K562 (cell line): Measurements from ENCODE around the gene ZBTB8A. TPM values are rescaled to one million over a fixed set of nuclear protein-coding genes. Genes with fewer than 3 reads are reported as not detected.

Source experiments
- ASH1L ChIP-seq: fragments of 450-650 bp; IDR thresholded peaks from 2 replicates; pipeline ENCODE4 v1.6.1; 2018; ENCODE audit warnings: borderline replicate concordance, mild to moderate bottlenecking, low read depth; ENCODE audit not compliant: partially characterized antibody
- GABPB2 ChIP-seq: fragments of 250-450 bp; sonication (Bioruptor Pico); conservative IDR thresholded peaks from 2 replicates; pipeline ENCODE4 v1.5.1; 2021; ENCODE audit warnings: mild to moderate bottlenecking
- GTF2A2 ChIP-seq: IDR thresholded peaks from 2 replicates; pipeline ENCODE4 v1.6.1; 2016; ENCODE audit warnings: mild to moderate bottlenecking, missing genetic modification characterization, missing compliant biosample characterization
- JUND ChIP-seq, 2 experiments: IDR thresholded peaks; 2 replicates in 1 of 2; 3 replicates in 1 of 2; pipeline ENCODE4 v1.6.1; 2011; ENCODE audit warnings: borderline replicate concordance in 2 of 2, low read depth in 2 of 2, low read length in 2 of 2, improper control_type of control experiment in 1 of 2, missing biosample characterization in 1 of 2, missing genetic modification characterization in 1 of 2, missing genetic modification reagents in 1 of 2
- MAZ ChIP-seq, 2 experiments: fragments of 450-650 bp in 1 of 2; sonication (generic) in 1 of 2; formaldehyde crosslinking; IDR thresholded peaks in 1 of 2; conservative IDR thresholded peaks in 1 of 2; 2 replicates each; pipeline versions ENCODE4 v1.4.0 to v1.5.0; 2020; ENCODE audit warnings: mild to moderate bottlenecking in 1 of 2, missing genetic modification reagents in 1 of 2
- PHF8 ChIP-seq: fragments of 200-600 bp; sonication (generic); IDR thresholded peaks from 2 replicates; pipeline ENCODE4 v1.6.1; 2012; ENCODE audit warnings: mixed run types, mild to moderate bottlenecking, inconsistent platforms, low read length, moderate library complexity, borderline replicate concordance
- SMAD1 ChIP-seq: fragments of 150-350 bp; IDR thresholded peaks from 2 replicates; pipeline ENCODE4 v1.6.1; 2014; ENCODE audit warnings: low read length, low read depth; ENCODE audit not compliant: partially characterized antibody
- SMARCC2 ChIP-seq: fragments of 450-650 bp; IDR thresholded peaks from 2 replicates; pipeline ENCODE4 v1.6.1; 2017; ENCODE audit warnings: antibody characterized with exemption, moderate library complexity, mild to moderate bottlenecking, low read depth
- SMARCE1 ChIP-seq: fragments of 450-650 bp; IDR thresholded peaks from 2 replicates; pipeline ENCODE4 v1.7.1; 2016; ENCODE audit warnings: mild to moderate bottlenecking
- TAF9B ChIP-seq: fragments of 450-650 bp; IDR thresholded peaks from 2 replicates; pipeline ENCODE4 v1.6.1; 2018; ENCODE audit warnings: mild to moderate bottlenecking; ENCODE audit not compliant: partially characterized antibody
- ZKSCAN8 ChIP-seq: fragments of 200-800 bp; sonication (Bioruptor generic); IDR thresholded peaks from 2 replicates; pipeline ENCODE4 v1.6.1; 2016; ENCODE audit warnings: missing genetic modification characterization, missing compliant biosample characterization
- ZNF695 ChIP-seq: fragments of 450-650 bp; formaldehyde crosslinking; IDR thresholded peaks from 2 replicates; pipeline ENCODE4 v1.4.0; 2020; ENCODE audit warnings: mild to moderate bottlenecking, moderate library complexity
- polyA plus RNA-seq, 8 experiments: library from polyadenylated mRNA; depleted of rRNA in 4 of 8; stranded (reverse) in 5 of 8; unstranded in 3 of 8; fragments of >200 nt; fragmentation: Nextera tagmentation in 2 of 8; fragmentation: Illumina TruSeq in 1 of 8; extraction: Ambion mirVana in 2 of 8; extraction: Trizol in 1 of 8; gene quantifications; 2 replicates each; pipeline versions ENCODE4 v1.2.1 to v1.2.3, GENCODE V29; 2011 to 2014; ENCODE audit warnings: inconsistent platforms in 1 of 8, missing spikeins in 1 of 8
- total RNA-seq, 7 experiments: library from RNA; depleted of rRNA in 6 of 7; stranded (reverse); fragments of >200 nt in 6 of 7; fragmentation: Illumina TruSeq in 2 of 7; extraction: Trizol in 2 of 7; gene quantifications; 2 replicates each; pipeline versions ENCODE4 v1.2.1 to v1.2.3, GENCODE V29; 2011 to 2021; ENCODE audit warnings: low replicate concordance in 1 of 7
- TF ChIP-seq, protein P1 (sequence below): fragments of 200-600 bp; sonication (generic); IDR thresholded peaks from one replicate; pipeline ENCODE4 v1.6.1; 2012; ENCODE audit warnings: mild to moderate bottlenecking, low read depth, low read length, inconsistent platforms
- TF ChIP-seq, protein P2 (sequence below): fragments of 450-650 bp; formaldehyde crosslinking; IDR thresholded peaks from 2 replicates; pipeline ENCODE4 v1.4.0; 2020; ENCODE audit warnings: mild to moderate bottlenecking, moderate library complexity

The ZBTB8A gene
- total and polyA plus RNA-seq, 9 of the 15 experiments (the other 6 are each of a cell fraction or from before 2014, with no cell fraction given), result 0.01 to 0.64 (median 0.09) TPM

DNA sequence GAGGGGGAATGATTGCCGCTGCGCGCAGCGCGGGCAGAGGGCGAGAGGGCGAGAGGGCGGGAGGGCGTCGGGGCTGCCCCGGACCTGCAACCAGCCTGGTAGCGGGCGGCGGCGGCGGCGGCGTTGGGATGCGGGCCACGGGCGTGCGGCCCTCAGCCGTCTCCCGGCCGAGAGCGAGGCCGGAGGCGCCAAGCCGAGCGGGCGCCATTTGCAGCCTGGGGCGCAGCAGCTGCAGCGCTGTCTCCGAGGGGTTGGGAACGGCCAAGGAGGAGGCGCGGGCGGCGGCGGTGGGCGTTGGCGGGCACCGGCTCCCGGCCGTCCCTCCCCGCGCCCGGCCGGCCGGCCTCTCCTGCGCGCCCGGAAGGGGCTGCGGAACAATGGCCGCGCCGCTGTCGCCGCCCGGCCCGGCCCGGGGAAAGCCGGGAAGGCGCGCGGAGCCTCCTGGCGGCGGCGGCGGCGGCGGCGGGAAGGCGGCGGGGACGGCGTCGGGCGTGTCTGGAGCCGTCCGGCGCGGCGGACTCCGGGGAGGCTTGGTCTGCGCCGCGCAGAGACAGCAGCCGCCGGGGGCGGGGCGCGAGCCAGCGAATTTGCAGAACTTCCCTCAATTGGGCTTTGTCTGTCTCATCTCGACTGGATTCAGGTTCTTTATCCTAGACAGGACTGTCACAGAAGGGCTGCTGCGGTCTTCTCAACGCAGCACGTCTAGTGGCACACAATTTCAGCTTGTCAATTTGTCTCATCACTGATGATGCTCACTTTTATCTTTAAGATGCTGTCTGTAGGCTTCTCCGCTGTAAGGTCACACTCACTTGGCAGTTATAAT lies 38.6 kb upstream of the ZBTB8A start (continued):
- TF ChIP-seq, protein P1, sequence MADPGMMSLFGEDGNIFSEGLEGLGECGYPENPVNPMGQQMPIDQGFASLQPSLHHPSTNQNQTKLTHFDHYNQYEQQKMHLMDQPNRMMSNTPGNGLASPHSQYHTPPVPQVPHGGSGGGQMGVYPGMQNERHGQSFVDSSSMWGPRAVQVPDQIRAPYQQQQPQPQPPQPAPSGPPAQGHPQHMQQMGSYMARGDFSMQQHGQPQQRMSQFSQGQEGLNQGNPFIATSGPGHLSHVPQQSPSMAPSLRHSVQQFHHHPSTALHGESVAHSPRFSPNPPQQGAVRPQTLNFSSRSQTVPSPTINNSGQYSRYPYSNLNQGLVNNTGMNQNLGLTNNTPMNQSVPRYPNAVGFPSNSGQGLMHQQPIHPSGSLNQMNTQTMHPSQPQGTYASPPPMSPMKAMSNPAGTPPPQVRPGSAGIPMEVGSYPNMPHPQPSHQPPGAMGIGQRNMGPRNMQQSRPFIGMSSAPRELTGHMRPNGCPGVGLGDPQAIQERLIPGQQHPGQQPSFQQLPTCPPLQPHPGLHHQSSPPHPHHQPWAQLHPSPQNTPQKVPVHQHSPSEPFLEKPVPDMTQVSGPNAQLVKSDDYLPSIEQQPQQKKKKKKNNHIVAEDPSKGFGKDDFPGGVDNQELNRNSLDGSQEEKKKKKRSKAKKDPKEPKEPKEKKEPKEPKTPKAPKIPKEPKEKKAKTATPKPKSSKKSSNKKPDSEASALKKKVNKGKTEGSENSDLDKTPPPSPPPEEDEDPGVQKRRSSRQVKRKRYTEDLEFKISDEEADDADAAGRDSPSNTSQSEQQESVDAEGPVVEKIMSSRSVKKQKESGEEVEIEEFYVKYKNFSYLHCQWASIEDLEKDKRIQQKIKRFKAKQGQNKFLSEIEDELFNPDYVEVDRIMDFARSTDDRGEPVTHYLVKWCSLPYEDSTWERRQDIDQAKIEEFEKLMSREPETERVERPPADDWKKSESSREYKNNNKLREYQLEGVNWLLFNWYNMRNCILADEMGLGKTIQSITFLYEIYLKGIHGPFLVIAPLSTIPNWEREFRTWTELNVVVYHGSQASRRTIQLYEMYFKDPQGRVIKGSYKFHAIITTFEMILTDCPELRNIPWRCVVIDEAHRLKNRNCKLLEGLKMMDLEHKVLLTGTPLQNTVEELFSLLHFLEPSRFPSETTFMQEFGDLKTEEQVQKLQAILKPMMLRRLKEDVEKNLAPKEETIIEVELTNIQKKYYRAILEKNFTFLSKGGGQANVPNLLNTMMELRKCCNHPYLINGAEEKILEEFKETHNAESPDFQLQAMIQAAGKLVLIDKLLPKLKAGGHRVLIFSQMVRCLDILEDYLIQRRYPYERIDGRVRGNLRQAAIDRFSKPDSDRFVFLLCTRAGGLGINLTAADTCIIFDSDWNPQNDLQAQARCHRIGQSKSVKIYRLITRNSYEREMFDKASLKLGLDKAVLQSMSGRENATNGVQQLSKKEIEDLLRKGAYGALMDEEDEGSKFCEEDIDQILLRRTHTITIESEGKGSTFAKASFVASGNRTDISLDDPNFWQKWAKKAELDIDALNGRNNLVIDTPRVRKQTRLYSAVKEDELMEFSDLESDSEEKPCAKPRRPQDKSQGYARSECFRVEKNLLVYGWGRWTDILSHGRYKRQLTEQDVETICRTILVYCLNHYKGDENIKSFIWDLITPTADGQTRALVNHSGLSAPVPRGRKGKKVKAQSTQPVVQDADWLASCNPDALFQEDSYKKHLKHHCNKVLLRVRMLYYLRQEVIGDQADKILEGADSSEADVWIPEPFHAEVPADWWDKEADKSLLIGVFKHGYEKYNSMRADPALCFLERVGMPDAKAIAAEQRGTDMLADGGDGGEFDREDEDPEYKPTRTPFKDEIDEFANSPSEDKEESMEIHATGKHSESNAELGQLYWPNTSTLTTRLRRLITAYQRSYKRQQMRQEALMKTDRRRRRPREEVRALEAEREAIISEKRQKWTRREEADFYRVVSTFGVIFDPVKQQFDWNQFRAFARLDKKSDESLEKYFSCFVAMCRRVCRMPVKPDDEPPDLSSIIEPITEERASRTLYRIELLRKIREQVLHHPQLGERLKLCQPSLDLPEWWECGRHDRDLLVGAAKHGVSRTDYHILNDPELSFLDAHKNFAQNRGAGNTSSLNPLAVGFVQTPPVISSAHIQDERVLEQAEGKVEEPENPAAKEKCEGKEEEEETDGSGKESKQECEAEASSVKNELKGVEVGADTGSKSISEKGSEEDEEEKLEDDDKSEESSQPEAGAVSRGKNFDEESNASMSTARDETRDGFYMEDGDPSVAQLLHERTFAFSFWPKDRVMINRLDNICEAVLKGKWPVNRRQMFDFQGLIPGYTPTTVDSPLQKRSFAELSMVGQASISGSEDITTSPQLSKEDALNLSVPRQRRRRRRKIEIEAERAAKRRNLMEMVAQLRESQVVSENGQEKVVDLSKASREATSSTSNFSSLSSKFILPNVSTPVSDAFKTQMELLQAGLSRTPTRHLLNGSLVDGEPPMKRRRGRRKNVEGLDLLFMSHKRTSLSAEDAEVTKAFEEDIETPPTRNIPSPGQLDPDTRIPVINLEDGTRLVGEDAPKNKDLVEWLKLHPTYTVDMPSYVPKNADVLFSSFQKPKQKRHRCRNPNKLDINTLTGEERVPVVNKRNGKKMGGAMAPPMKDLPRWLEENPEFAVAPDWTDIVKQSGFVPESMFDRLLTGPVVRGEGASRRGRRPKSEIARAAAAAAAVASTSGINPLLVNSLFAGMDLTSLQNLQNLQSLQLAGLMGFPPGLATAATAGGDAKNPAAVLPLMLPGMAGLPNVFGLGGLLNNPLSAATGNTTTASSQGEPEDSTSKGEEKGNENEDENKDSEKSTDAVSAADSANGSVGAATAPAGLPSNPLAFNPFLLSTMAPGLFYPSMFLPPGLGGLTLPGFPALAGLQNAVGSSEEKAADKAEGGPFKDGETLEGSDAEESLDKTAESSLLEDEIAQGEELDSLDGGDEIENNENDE, result no peak
- TF ChIP-seq TAF9B (no peak), ZKSCAN8 (CRISPR knock-in tag) (no peak), JUND (IDR thresholded peaks at IDR 0.05; ENCODE audit: borderline replicate concordance, low read depth, low read length) (no peak; the same call in 1 of the 2 replicates), JUND (tag; IDR thresholded peaks at IDR 0.05; ENCODE audit: borderline replicate concordance, low read depth, low read length) (no peak), MAZ (CRISPR knock-in tag; conservative IDR thresholded peaks at IDR 0.05 in 1 of 2, IDR thresholded peaks at IDR 0.05 in 1 of 2) (peak in 1 of 2 experiments; percentile 81; a peak in 3 of 4 replicates), SMARCC2 (no peak), ASH1L (no peak), SMARCE1 (no peak), SMAD1 (no peak), PHF8 (peak; percentile 93; the same call in 1 of the 2 replicates), GABPB2 (CRISPR knock-in tag) (no peak), GTF2A2 (tag) (peak; percentile 60; the same call in 1 of the 2 replicates), ZNF695 (0 out of 2 replicates have a peak, but pooled peaks have one; percentile 29)
- TF ChIP-seq, protein P2, sequence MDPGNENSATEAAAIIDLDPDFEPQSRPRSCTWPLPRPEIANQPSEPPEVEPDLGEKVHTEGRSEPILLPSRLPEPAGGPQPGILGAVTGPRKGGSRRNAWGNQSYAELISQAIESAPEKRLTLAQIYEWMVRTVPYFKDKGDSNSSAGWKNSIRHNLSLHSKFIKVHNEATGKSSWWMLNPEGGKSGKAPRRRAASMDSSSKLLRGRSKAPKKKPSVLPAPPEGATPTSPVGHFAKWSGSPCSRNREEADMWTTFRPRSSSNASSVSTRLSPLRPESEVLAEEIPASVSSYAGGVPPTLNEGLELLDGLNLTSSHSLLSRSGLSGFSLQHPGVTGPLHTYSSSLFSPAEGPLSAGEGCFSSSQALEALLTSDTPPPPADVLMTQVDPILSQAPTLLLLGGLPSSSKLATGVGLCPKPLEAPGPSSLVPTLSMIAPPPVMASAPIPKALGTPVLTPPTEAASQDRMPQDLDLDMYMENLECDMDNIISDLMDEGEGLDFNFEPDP (CRISPR knock-in tag), result no peak
